Activated T-cell treated with anti-CD3 and anti-CD28 coated beads for 24 hours (primary cell): ENCODE data around the gene TEF.
A peak's percentile ranks its signal among the peaks of the same experiment; 100 is the strongest.
"Not testable (repeated sequence)": the region's sequence is repeated elsewhere in the genome, so short reads cannot be mapped to it uniquely, and the experiment has no call there.

Source experiments
- DNase-seq: peaks from one replicate; pipeline ENCODE4 v3.0.0-alpha.2; 2020; ENCODE audit warnings: low read depth

Gene TEF

DNA sequence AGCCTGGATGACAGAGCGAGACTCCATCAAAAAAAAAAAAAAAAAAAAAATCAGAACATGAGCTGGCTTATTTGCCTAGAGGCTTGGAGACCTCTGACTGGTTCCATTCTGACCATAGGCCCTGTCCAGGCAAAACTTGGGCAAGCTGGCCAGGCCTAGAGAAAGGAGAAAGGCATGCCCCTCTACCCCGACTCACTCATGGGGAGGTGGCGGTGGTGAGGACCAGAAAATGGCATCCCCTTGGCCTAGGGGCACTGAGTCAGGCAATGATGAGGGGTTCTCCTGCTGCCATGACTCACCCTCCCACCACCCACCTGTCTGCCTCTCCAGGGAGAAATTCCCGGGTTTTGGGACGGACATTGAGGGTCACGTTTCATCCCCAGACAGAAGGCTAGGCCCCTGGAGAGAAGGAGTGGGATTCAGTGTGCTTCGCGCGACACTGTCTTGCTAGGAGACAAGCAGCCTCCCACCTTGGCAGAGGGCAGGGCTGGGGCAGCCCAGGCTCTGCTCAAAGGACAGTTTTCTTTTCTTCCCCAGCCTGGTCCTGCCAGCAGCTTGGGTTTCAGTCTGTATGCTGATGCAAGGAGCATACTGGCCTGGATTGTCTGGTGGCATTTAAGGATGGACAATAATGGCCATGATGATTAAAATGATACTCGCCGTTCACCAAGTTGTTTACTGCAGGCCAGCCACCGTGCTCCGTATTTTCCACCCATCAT lies 47.6 kb downstream of the TEF start:
- no peak for DNase-seq

DNA sequence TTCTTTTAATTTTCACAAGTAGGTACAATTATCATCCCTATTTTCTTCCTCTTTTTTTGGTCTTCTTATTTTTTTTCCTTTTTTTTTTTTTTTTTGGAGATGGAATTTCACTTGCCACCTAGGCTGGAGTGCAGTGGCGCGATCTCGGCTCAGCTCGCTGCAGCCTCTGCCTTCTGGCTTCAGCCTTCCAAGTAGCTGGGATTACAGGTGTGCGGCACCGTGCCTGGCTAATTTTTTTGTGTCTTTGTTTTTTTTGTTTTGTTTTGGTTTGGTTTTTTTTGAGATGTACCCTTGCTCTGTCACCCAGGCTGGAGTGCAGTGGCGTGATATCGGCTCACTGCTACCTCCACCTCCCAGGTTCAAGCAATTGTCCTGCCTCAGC lies 48.2 kb downstream of the TEF start:
- no peak for DNase-seq

DNA sequence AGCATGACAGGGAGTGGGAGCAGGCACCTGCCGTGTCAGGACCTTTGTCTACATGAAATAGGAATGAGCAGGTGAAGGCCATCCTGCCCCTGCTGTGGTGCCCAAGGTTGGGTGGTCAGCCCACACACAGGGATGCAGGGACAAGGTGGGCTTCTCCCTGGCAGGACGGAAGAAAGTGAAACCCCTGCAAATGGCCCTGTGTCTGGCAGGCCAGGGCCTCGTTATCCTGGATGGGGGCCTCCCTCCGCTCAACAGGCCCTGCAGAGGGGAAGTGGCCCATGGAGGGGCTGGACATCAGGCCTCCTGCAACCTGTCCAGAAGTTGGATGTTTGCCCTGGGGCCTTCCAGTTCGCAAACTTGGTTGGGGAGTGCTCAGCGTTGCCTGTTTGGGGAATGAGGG lies 49.9 kb downstream of the TEF start:
- no peak for DNase-seq

DNA sequence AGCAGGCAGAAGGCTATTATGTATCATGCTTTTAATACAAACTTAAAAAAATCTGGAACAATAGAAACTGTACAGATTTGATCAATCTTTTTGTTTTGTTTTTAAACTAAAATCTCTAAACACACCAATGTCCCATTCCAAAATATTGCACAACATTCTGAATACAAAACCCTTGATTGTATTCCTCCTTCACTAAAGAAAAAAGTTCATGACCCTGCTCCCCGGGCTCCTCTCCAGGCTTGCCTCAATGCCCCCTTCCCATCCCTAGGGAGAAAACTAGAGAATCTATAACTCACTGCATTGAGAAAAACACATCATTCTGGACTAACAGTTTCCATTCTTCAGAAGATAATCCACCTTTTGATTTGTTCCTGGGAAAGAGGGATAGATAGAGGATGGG lies 51.7 kb downstream of the TEF start:
- not testable (repeated sequence) for DNase-seq

DNA sequence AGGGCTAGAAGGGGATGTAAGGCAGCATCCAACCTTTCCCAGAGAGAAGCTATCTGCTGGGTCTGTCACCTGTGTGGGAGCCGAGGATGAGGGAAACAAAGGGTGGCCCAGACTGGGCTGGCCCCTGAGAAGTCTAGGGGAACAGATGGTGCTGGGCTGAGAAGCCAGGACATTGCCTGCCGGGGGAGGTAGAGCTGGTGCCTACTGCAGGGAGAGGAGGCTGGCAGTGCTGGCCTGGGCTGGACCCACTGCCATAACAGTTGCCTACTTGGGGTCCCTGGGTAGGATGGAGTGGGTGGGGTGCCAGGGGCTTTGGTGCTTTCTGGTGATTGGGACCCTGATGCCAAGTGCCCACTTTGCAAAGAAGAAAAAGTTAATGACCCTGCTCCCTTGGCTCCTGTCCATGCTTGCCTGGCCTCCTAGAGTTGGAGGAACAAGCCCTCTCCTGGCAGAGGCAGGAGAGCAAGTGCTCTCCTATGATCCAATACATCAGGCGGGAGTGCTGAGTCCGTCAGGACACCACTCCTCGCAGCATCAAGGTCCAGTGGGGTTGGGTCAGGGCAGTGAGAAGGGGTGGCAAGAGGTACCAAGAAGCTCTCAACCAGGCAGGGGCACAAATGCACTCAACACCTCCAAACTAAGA lies 52.7 kb downstream of the TEF start:
- DNase-seq, result not testable (repeated sequence)

DNA sequence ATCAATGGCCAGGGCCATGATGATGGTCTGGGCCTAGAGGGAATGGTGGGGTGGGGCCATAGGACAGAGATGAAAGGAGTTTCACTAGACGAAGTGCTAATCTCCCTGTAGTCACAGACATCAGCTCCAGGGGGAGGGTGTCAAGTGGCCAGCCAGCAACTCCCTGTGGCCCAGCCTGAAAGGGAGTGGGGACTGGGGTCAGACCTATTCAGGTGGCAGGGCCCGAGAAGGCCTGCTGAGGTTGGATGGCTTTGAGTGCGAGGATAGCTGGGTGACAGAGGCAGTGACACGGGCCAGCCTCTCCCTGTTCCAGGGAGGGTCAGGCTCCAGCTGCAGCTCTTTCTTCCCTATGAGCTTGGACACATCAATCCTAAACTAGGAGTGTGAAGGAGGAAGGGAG lies 53.8 kb downstream of the TEF start:
- DNase-seq, result no peak

DNA sequence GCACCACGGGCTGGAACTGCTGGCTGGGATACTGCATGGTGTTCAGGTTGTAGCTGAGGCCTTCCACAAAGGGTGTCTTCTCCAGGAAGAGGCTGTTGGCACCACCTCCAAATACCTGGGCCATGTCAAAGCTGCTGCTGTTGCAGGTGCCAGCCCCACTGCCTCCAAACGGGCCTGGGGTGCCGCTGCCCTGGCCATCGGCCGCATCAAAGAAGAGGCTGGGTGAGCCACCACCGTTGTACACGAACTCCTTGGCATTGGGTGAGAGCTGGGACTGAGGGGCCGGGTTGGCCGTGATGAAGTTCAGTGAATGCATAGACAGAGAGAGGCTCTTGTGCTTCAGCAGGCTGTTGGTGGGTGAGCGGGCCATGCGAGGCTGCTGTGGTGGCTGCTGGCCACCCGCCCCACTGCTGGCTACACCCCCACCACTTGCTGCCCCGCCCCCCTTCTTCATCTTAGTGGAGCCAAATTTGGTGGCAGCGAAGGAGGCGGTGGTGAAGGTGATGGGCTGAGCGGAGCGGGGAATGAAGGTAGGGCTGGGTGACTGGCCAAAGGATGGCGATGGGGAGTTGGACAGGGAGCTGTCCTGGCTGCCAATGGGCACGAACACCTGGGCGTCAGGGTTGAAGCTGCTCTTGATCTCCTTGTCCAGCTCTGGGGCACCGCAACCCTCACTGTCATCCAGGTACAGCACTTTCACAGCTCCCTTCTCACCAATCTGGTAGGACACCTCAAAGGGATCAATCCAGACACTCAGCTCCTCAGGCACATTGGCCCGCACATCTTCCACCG lies 54.8 kb downstream of the TEF start:
- DNase-seq, result no peak

DNA sequence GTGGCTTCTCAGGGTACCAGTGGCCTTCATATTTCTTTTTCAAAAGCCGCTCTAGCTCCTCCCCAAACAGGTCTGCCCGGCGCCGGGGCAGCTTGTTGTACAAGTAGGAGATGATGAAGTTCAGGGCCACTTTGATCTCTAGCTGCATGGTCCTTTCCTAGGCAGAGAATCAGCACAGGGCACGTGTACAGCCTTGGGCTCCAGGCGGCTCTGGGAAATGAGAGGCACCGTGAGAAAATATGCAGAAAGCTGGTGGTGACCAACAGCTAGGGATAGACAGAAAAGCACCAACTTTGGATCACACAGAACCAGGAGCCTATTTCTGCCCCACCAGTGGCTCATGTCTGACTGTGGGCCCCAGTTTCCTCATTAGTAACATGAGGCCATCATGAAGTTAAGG lies 55.5 kb downstream of the TEF start:
- no peak for DNase-seq

DNA sequence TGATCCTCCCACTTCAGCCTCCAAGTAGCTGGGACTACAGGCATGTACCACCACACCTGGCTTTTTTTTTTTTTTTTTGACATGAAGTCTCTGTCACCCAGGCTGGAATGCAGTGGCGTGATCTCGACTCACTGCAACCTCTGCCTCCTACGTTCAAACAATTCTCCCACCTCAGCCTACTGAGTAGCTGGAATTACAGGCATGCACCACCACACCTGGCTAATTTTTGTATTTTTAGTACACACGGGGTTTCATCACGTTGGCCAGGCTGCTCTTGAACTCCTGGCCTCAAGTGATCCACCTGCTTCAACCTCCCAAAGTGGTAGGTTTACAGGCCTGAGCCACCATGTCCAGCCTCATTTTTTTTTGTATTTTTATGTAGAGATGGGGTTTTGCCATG lies 58.8 kb downstream of the TEF start:
- not testable (repeated sequence) for DNase-seq

DNA sequence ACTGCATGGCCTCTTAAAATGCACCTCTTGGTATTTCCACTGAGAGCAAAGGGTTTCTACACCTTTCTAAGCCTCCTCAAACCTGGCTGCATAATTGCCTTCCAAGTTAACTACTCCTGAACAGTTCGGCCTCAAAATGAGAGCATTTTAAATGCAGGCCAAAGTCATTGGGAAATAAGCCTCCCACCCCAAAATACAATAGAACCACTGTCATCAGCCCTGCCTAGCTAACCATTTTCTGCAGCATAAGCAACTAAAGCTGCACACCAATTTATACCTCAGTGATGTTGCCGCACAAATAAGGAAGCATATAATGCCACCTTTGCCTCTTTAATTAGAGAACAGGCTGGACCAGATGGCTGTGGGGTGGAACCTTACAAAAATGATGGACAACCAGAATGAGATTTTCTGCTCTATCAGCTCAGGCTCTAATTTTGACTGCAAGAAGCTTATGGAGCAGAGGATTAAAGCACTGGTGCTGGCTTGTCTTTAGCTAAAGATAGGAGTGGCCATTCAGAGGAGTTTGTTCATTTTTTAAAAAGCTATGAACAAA lies 60.6 kb downstream of the TEF start:
- DNase-seq, result no peak

DNA sequence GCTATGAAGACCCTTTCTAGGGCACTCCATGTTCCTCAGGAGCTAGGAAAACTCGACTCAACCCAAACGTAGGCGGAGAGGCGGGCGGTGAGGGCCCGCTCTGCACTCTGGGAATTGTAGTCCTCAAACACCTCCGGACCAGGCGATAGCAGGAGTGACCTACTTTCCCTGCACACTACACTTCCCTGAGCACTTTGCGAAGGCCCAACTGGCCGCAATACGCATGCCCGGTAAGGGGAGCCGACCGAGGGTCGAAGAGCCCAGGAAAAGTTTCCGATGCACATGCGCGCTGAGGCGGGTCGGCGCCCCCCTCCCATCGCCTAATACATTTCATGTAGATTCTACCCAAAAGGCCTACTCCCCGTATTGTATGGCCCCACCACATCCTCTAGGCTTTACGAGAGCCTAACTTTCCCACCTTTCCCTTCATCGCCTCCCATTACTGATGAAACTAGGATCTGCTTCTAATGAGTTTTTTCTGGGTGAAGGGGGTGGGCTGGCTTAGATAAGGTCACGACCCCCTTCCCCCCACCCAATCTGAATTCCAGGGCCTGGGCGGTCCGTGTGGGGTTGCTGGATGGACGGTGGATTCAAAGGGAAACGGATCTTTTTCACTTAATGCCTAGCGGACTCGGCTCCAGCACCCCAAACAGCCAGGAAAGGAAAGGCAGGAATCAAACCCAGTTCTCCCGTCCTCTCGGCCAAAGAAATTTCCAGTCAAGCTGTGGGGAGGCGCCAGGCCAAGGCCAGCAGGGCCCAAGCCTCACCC lies 62.8 kb downstream of the TEF start:
- DNase-seq, result peak; percentile 78

DNA sequence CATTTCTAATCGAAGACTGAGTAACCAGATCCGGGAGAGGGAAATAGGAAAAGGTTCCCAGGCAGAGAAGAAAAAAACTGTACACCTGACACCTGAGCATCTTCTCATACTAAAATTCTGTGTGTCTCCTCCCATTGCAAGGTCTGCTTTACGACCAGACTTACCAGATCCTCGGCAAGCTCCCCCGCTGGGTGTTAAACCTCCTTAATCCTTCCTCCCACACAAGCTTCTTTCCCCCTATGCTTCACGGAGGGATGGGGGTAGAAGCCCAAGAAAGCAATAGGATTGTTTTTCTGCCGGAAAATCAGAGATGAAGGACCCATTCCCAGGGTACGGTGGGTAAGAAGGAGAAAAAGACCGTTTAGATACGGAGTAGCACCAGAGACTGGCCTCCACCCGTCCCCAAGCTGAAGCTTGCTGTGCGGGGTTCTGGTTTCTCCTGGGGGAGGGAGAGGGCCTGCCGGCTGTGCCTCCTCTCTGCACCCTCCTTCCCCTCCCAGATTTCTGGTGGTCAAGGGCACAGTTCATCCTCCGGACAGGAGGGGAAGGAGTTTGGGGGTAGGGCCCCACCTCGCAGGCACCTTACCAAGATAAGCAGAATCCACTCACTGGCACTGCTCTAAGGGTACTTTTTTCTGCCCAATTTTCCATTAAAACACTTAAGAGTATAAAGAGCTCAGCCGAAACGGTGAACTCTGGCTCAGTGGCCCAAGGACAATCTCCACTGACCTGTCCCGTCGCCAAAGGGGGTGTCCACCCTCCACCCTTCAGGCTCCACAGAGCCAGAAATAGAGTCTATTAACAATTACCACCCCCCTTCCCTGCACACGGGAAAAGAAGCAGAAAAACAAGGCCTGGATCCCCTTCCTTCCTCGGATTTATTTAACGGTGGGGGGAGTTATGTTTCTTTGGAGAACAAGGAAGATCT lies 63.7 kb downstream of the TEF start:
- no peak for DNase-seq

DNA sequence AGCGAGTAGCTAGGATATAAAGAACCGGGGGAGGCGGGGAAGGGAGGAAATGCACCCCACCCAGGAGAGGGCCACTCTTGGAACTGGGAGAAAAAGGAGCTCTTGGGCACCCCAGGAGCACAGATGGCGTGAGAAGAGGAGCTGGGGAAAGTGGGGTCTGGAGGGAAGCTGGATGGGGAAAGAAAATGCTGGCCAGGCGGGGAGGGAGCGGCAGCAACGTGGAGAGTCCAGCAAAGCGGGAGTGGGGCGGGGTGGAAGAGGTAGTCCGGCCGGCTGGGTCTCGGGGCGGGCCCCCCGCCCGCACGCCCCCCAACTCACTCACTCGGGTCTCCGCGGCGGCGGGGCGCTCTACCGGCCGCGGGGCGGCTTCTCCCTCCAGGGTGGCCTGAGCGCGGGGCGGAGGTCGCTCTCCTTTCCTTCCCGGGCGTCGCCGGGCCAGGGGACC lies 64.3 kb downstream of the TEF start:
- DNase-seq, result no peak

DNA sequence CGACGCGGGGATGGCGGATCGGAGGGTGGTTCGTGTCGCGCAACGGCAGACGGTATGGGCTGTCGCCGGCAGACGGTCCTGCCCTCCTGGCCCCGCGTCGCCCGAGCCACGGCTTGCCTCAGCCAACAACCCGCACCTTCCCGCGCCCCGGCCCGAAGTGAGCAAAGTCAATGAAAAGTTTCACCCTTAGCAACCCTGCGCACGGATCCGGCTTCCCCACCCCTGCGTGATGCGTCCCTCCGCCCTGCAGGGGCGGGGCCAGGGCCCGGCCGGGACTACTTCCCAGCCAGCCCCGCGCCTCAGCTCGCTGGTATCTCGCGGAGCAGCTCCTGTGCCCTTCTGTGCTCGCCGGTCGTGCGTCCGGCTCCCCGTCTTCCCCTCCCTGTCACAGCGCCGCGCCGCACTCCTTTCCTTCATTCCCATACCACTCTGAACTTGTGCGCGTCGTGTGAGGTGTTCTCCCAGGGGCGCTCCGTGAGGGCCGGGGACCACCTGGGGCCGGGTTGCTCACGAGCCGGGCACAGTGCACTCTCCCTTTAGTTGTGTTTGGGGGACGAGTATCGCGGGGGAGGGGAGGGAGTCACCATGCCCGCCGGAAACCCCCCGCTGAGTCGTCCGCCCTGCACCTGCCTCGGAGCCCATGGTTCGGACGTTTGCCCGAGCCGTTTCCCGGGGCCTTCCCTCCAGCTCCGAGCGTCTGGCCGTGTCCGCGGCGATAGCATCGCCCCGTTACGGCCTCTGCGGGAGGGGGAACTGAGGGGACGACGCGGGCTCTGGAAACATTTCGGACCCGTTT lies 65.1 kb downstream of the TEF start, which contains the start of gene TOB2:
Gene TOB2, minus strand, starts transcription at position 163 of the 796 bp plus-strand sequence. CDS start 9,456 bp downstream, outside the sequence.
- peak; percentile 91 for DNase-seq

DNA sequence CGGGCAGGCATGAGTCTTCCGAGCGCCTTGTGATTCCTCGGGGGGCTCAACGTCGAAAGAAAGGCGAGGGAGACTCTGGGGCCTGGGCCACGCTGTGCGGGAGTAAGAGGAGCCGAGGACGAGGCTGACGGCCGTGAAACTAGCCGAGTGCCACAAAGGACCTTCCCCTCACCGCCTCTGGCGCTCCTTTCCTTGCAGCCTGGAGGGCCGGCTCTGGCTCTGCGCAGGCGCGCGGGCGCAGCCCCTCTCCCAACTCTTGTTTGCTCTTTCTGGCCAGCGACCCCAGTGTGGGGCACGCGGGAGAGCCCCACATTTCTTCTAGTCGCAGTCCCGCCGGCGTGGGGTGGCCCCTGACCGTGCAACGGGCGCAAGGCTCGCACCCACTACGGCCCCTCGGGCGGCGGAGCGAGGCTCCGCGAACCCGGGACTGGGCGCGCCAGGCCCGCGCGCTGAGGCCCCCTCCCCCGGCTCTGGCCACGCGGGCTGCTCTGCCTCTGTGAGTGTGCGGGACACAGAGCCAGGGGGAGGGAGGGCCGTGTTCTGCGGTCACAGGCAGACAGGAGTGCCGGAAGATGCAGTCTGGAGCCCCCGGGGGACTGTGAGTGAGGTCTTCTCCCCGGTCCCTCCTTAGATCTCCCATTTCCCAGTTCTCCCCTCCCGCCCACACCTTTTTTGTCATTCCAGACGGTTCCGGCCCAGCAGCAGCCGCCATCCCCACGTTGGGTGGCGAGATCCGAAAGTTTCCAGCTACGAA lies 65.9 kb downstream of the TEF start:
- DNase-seq, result peak; percentile 33

DNA sequence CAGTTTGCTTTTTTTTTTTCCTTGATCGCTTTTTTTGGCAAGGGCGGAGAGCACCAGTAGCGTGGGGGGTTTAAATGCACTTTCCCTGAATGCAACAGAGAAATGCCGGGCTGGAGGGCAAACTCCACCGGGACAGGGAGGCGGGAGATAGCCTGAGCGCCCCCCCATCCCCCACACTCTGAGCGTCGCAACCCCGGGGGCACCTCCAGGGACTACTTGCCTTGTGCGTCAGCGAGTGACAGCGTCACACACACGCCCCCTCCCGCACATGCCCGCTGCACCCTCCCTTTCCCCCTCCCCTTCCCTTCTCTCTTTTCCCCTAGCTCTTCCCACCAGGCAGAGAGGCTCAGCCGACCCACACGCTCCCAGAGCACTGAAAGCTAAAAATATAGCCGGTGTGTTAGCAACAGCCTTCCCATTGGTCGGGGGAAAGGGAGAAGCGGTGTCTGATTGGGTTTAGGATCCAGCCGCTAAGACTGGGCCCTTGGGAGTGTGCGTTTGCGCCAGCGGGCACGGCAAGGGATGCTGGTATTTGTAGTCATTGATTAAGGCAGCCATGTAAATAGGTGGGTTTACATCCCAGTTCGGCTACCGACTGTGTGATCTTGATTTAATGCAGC lies 66.6 kb downstream of the TEF start:
- DNase-seq, result peak; percentile 90
